Osteocyte (in vitro differentiated cells): ENCODE data around the gene PSMG4. TPM values are rescaled to one million over a fixed set of nuclear protein-coding genes. Genes with fewer than 3 reads are reported as not detected.

Experiments used
- DNase-seq: peaks from one replicate; pipeline ENCODE4 v3.0.0; 2021; ENCODE audit warnings: mixed read lengths; ENCODE audit not compliant: unreplicated experiment; ENCODE audit errors: extremely low spot score
- H3K27ac Mint-ChIP-seq: one replicate; pipeline ENCODE4 v1.8.0; 2021; ENCODE audit warnings: mild to moderate bottlenecking, mixed read lengths; ENCODE audit not compliant: unreplicated experiment
- H3K27me3 Mint-ChIP-seq: one replicate; pipeline ENCODE4 v1.8.0; 2021; ENCODE audit warnings: mixed read lengths; ENCODE audit not compliant: unreplicated experiment
- H3K36me3 Mint-ChIP-seq: one replicate; pipeline ENCODE4 v1.8.0; 2021; ENCODE audit warnings: mixed read lengths; ENCODE audit not compliant: unreplicated experiment
- H3K4me1 Mint-ChIP-seq: one replicate; pipeline ENCODE4 v1.8.0; 2021; ENCODE audit warnings: mixed read lengths; ENCODE audit not compliant: unreplicated experiment
- H3K4me3 Mint-ChIP-seq: one replicate; pipeline ENCODE4 v1.8.0; 2021; ENCODE audit warnings: mild to moderate bottlenecking, moderate library complexity, mixed read lengths; ENCODE audit not compliant: unreplicated experiment
- H3K9me3 Mint-ChIP-seq: one replicate; pipeline ENCODE4 v1.8.0; 2021; ENCODE audit warnings: mixed read lengths; ENCODE audit not compliant: unreplicated experiment
- total RNA-seq: library from RNA; stranded (reverse); gene quantifications from 2 replicates; pipeline ENCODE4 v1.2.1, GENCODE V29; 2021
- TF ChIP-seq, protein P1 (sequence below): fragments of 200-600 bp; sonication (generic); IDR thresholded peaks from 2 replicates; pipeline ENCODE4 v1.5.0; 2021; ENCODE audit warnings: antibody characterized with exemption, mild to moderate bottlenecking, moderate library complexity

PSMG4 gene
- total RNA-seq, 1 donor from 2014 or later = 22.0 TPM

GRCh38 chr6:3260296-3260695, 1.5 kb downstream of the PSMG4 start:
- no peak overlapping the region for H3K27ac Mint-ChIP-seq
- TF ChIP-seq, protein P1, sequence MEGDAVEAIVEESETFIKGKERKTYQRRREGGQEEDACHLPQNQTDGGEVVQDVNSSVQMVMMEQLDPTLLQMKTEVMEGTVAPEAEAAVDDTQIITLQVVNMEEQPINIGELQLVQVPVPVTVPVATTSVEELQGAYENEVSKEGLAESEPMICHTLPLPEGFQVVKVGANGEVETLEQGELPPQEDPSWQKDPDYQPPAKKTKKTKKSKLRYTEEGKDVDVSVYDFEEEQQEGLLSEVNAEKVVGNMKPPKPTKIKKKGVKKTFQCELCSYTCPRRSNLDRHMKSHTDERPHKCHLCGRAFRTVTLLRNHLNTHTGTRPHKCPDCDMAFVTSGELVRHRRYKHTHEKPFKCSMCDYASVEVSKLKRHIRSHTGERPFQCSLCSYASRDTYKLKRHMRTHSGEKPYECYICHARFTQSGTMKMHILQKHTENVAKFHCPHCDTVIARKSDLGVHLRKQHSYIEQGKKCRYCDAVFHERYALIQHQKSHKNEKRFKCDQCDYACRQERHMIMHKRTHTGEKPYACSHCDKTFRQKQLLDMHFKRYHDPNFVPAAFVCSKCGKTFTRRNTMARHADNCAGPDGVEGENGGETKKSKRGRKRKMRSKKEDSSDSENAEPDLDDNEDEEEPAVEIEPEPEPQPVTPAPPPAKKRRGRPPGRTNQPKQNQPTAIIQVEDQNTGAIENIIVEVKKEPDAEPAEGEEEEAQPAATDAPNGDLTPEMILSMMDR = no peak
- no peaks in the 10 kb centered on the region for H3K27me3 Mint-ChIP-seq
- no peaks in the 10 kb centered on the region for H3K9me3 Mint-ChIP-seq
- peaks cover 8% of the 10 kb centered on the region for H3K36me3 Mint-ChIP-seq
- DNase-seq = no peak
- peaks cover 26% of the 10 kb centered on the region for H3K4me1 Mint-ChIP-seq
- H3K4me3 Mint-ChIP-seq = peak overlapping the region; percentile 61

DNA sequence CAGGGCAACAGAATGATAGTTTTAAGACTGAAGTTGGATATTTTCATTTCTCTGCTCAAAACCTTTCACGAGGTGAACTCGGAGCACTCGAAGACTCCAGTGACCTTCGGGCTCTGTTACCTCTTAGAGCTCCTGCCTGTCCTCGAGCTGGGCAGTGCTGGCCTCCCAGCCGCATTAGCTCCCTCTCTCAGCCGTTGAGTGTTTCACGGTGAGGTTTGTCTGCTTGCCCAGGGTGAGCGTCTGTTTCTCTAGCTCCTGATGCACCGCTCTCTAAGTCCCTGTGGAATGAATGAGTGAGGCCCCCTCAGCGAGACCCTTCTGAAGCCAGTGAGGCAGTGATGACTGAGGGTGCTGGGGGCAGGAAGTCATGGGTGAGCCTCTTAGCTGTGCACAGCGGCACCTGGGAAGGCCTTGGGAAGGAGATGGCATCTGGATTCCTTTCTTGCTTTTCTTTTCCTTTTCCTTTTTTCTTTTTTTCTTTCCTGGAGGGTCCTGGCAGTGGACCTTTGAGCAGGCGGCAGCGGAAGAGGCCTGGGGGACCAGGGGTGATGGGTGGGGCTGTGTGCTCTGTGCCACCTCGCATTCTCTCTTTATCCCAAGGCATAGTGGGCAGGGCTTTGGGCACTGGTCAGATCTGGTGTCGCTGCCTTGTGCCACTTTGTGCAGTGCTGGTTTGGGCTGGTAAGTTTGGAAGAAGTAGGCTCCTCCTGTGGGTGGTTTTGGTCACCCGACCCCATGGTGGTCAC, 2.2 kb downstream of the PSMG4 start:
- H3K36me3 Mint-ChIP-seq = peaks cover 8% of the 10 kb centered on the region
- peak overlapping the region; percentile 72 for H3K27ac Mint-ChIP-seq
- H3K27me3 Mint-ChIP-seq = no peaks in the 10 kb centered on the region
- DNase-seq = no peak
- H3K4me3 Mint-ChIP-seq = peak overlapping the region; percentile 61
- H3K4me1 Mint-ChIP-seq = peaks cover 26% of the 10 kb centered on the region
- TF ChIP-seq, protein P1 = no peak
- no peaks in the 10 kb centered on the region for H3K9me3 Mint-ChIP-seq

- H3K27me3 Mint-ChIP-seq = no peaks in the 10 kb centered on the region
- H3K36me3 Mint-ChIP-seq = peaks cover 8% of the 10 kb centered on the region
- H3K27ac Mint-ChIP-seq = peak overlapping the region; percentile 72
- TF ChIP-seq, protein P1 = no peak
- no peak overlapping the region for H3K4me3 Mint-ChIP-seq
- no peaks in the 10 kb centered on the region for H3K9me3 Mint-ChIP-seq
- peaks cover 26% of the 10 kb centered on the region for H3K4me1 Mint-ChIP-seq
- DNase-seq = no peak
These were observed 2.7 kb downstream of the PSMG4 start for GRCh38 chr6:3261518-3261820.

- no peaks in the 10 kb centered on the region for H3K9me3 Mint-ChIP-seq
- no peak overlapping the region for H3K4me3 Mint-ChIP-seq
These were observed 3.2 kb downstream of the PSMG4 start for GRCh38 chr6:3261921-3262320.

DNA sequence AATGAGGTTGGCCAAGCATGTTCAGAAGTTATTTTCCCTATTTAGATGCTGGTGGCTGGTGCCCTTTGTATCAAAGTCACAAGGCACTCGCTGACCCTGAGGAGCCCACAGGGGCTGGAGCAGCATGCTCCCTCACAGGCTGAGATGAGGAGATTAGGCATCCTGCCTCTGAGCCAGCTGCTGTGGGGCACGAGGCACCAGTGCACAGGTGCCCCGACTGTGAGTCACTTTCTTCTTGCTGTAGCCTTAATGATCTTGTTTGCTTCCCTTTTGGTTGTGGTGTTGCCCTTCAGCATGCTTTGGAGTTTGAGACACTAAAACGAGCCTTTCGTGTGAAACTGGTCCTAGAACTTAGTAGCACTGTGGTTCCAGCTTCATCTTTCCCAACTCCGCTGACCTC, 4.3 kb downstream of the PSMG4 start:
- no peaks in the 10 kb centered on the region for H3K9me3 Mint-ChIP-seq
- TF ChIP-seq, protein P1 = no peak
- peaks cover 26% of the 10 kb centered on the region for H3K4me1 Mint-ChIP-seq
- H3K36me3 Mint-ChIP-seq = peaks cover 10% of the 10 kb centered on the region
- H3K4me3 Mint-ChIP-seq = no peak overlapping the region
- H3K27ac Mint-ChIP-seq = no peak overlapping the region
- no peaks in the 10 kb centered on the region for H3K27me3 Mint-ChIP-seq
- DNase-seq = no peak

More at GRCh38 chr6:3261921-3262320, 3.2 kb downstream of the PSMG4 start:
- H3K27me3 Mint-ChIP-seq = no peaks in the 10 kb centered on the region
- peaks cover 26% of the 10 kb centered on the region for H3K4me1 Mint-ChIP-seq
- H3K36me3 Mint-ChIP-seq = peaks cover 8% of the 10 kb centered on the region
- no peak for DNase-seq
- TF ChIP-seq, protein P1 = no peak
- H3K27ac Mint-ChIP-seq = no peak overlapping the region
